ENCODE data around the gene SEMA6A.

GRCh38 chr5:116482394-116482793, 92.2 kb downstream of the SEMA6A start:
- TF ChIP-seq, protein P1, sequence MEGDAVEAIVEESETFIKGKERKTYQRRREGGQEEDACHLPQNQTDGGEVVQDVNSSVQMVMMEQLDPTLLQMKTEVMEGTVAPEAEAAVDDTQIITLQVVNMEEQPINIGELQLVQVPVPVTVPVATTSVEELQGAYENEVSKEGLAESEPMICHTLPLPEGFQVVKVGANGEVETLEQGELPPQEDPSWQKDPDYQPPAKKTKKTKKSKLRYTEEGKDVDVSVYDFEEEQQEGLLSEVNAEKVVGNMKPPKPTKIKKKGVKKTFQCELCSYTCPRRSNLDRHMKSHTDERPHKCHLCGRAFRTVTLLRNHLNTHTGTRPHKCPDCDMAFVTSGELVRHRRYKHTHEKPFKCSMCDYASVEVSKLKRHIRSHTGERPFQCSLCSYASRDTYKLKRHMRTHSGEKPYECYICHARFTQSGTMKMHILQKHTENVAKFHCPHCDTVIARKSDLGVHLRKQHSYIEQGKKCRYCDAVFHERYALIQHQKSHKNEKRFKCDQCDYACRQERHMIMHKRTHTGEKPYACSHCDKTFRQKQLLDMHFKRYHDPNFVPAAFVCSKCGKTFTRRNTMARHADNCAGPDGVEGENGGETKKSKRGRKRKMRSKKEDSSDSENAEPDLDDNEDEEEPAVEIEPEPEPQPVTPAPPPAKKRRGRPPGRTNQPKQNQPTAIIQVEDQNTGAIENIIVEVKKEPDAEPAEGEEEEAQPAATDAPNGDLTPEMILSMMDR (IDR thresholded peaks at IDR 0.05; ENCODE audit: insufficient read depth, low read length), result no peak
- no peak for TF ChIP-seq GABPA (IDR thresholded peaks at IDR 0.05; ENCODE audit: low read depth)
- no peak for TF ChIP-seq POLR2AphosphoS5 (IDR thresholded peaks at IDR 0.05; ENCODE audit: low read depth)
- no peak for TF ChIP-seq SPI1 (IDR thresholded peaks at IDR 0.05; ENCODE audit: borderline replicate concordance, low read depth)
